Upper lobe of left lung (tissue), 6 donors: Measurements from ENCODE around the gene NAIP. TPM values are rescaled to one million over a fixed set of nuclear protein-coding genes. Genes with fewer than 3 reads are reported as not detected.
A peak's percentile ranks its signal among the peaks of the same experiment; 100 is the strongest.
"Not testable (repeated sequence)": the region's sequence is repeated elsewhere in the genome, so short reads cannot be mapped to it uniquely, and the experiment has no call there.

ENCODE experiments used
- ATAC-seq, 2 donors: fragments of 200-7000 bp; cut with Tn5 transposase; one replicate each; pipeline ENCODE4 v1.9.1; 2022; ENCODE audit warnings: mild to moderate bottlenecking in 2 of 2, moderate library complexity in 2 of 2; ENCODE audit not compliant: low FRiP score in 2 of 2
- DNase-seq, 2 donors: peaks; one replicate each; pipeline ENCODE4 v3.0.0-alpha.2; 2019 to 2020
- H3K27ac ChIP-seq, 4 donors: fragments of 200-600 bp; sonication (generic); one replicate each; pipeline ENCODE4 v1.5.1; 2016 to 2019
- H3K27me3 ChIP-seq, 4 donors: fragments of 200-600 bp; sonication (generic); one replicate each; pipeline ENCODE4 v1.5.1; 2017 to 2019
- H3K36me3 ChIP-seq, 4 donors: fragments of 200-600 bp; sonication (generic); one replicate each; pipeline ENCODE4 v1.5.1; 2016 to 2019
- H3K4me1 ChIP-seq, 4 donors: fragments of 200-600 bp; sonication (generic); one replicate each; pipeline ENCODE4 v1.5.1; 2018 to 2019
- H3K4me3 ChIP-seq, 4 donors: fragments of 200-600 bp; sonication (generic); one replicate each; pipeline ENCODE4 v1.5.1; 2017 to 2019; ENCODE audit warnings: mild to moderate bottlenecking in 2 of 4, moderate library complexity in 1 of 4
- H3K9me3 ChIP-seq, 4 donors: fragments of 200-600 bp; sonication (generic); one replicate each; pipeline ENCODE4 v1.5.1; 2018 to 2019
- WGBS, 2 donors: methylation state at CpG; one replicate each; pipeline ENCODE4 v1.1.5; 2017 to 2018; 5-methylcytosine and 5-hydroxymethylcytosine counted together
- total RNA-seq, 6 donors: library from RNA; depleted of rRNA in 4 of 6; stranded (reverse); fragments of >200 nt in 4 of 6; gene quantifications; one replicate each; pipeline versions ENCODE4 v1.1.0 to v1.2.1, GENCODE V29; 2016 to 2021
- donor health status: DM: no; HTN: no; CAD: no; lungs with moderate emphysema.
- donor health status: DM: no; HTN: yes; CAD: no; lungs with severe emphysema.

Gene NAIP
- total RNA-seq, 6 donors from 2014 or later: 24.1 to 46.1 (median 36.9) TPM

DNA sequence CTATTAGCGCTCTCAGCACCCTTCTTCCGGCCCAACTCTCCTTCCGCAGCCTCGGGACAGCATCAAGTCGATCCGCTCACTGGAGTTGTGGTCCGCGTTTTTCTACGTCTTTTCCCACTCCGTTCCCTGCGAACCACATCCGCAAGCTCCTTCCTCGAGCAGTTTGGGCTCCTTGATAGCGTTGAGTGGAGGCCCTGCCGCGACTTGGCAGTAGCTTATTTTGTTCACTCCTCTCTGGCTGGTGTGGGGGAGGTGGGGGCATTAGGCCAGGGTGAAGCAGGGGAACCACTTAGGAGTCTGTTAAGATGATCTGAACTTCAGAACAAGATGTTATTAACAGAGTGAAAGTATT, 100.0 kb downstream of the NAIP start:
- not testable (repeated sequence) for H3K36me3 ChIP-seq, H3K4me1 ChIP-seq, H3K4me3 ChIP-seq, H3K27me3 ChIP-seq, H3K9me3 ChIP-seq, DNase-seq, H3K27ac ChIP-seq
- no CpG with 5 or more reads among the region's 16 CpGs for WGBS, 2 donors
- ATAC-seq: peak; percentile 54 to 64

Other genes with a start within 250 kb of the NAIP start
- gene SERF1A, start 124.7 kb downstream of the NAIP start, total RNA-seq: 10 to 100 TPM in 2 of 6 donors, 1 to 10 TPM in 3, not detected in 1; 6.2 to 24.1 (median 9.3) TPM
- gene SMN1, start 100.3 kb downstream of the NAIP start, total RNA-seq: 10 to 100 TPM; 17.2 to 46.3 (median 23.7) TPM
- gene GTF2H2, start 42.3 kb upstream of the NAIP start, total RNA-seq: 10 to 100 TPM in 5 of 6 donors, 1 to 10 TPM in 1; 7.5 to 46.1 (median 20.9) TPM